ENCODE data around the gene ALDOA.
A peak's percentile ranks its signal among the peaks of the same experiment; 100 is the strongest.
"Not testable (repeated sequence)": the region's sequence is repeated elsewhere in the genome, so short reads cannot be mapped to it uniquely, and the experiment has no call there.

ALDOA gene

DNA sequence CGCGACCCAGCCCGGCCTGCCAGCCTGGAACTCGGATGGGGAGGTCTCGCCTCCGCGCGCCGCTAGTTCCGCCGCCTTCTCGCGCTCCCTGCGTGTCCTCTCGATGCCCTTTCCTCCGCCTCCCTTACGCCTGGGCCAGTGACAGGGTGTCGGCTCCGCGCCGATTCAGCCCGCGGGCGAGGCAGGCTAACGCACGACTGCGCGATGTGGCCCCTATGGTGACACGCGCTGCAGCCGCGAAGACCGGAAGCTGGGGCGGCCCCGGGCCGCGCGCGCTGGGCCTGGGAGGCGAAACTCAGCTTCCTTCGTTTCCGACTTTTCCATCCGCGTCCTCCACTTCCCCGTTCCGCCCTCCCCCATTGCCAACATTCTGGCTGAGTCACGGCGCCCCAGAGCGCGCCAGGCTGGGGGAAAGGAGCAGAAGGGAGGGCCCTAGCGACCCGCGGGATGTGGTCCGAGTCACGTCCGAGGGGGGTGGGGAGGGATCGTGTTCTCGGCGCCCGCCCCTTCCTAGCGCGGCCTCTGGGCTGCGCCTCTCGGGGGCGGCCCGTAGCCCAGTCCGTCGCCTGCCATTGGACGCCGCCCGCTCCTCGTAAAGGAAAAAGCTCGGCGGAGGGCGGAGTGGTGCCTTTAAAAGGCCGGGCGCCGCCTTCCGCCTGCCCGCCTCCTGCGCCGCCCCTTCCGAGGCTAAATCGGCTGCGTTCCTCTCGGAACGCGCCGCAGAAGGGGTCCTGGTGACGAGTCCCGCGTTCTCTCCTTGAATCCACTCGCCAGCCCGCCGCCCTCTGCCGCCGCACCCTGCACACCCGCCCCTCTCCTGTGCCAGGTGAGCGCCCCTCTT is at the start of gene ALDOA:
Gene ALDOA, plus strand, starts transcription at position 659 of the 841 bp plus-strand sequence. CDS start 1,138 bp downstream, outside the sequence.
- DNase-seq (ENCODE audit: low read depth in 3 of 3) = peak; percentile 91 to 98 (median 94)

DNA sequence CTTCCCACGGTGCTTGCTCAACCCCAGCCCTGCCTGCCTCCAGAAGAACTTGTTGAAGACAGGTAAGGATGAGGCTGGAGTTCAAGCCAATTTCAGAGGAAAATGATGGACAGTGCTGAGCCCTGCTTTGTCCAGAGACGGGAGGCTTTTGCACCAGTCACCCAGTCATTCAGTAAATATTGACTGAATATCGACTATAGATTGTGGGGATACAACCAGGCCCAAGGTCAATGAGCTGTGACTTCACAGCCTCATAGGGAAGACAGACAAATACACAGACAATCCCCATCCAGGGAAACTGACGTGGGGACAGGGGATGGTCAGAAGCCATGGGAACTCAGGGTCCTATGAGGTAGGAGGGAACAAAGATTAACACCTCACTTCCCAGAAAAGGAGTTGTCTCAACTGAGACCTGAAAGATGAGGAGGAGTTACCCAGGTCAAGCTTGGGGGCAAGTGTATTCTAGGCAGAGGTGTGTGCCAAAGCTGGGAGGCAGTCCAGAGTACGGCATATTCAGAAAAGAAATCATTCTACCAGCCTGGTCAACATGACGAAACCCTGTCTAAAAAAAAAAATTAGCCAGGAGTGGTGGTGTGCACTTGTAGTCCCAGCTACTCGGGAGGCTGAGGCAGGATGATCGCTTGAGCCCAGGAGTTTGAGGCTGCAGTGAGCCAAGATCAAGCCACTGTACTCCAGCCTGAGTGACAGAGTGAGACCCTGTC is 48.8 kb upstream of the ALDOA start:
- no peak for DNase-seq (ENCODE audit: low read depth in 3 of 3)

DNA sequence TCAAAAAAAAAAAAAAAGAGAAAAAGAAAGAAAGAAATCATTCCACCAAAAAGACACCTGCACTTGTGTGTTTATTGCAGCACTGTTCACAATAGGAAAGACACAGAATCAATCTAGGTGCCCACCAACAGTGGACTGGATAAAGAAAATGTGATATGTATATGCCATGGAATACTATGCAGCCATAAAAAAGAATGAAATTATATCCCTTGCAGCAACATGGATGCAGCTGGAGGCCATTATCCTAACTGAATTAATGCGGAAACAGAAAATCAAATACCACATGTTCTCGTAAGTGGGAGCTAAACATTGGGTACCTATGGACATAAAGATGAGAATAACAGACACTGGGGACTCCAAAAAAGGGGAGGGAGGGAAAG is 48.3 kb upstream of the ALDOA start:
- DNase-seq (ENCODE audit: low read depth in 3 of 3) = no peak

DNA sequence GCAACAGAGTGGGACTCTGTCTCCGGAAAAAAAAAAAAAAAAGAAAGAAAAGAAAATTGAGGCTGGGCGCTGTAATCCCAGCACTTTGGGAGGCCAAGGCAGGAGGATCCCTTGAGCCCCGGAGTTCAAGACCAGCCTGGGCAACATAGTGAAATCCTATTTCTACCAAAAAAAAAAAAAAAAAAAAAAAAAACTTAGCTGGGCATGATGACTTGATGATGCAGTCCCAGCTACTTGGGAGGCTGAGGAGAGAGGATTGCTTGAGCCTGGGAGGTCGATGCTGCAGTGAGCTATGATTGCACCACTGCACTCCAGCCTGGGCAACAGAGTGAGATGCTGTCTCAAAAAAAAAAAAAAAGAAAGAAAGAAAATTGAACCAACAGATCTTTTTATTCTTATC is 47.6 kb upstream of the ALDOA start:
- not testable (repeated sequence) for DNase-seq (ENCODE audit: low read depth in 3 of 3)

DNA sequence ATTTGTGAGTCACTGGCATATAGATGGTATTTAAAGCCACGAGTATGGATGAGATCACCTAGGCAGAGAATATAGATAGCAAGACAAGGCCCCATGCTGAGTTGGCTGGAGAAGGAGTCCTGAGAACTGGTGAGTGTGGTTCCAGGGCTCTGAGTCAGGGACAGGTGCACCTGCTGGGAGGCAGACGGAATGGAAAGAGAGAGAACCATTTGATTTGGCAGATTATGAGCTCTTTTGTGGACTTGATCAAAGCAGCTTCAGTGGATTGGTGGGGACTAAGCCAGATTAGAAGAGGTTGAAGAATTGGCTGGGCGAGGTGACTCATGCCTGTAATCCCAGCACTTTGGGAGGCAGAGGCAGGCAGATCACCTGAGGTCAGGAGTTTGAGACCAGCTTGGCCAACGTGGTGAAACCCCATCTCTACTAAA is 46.8 kb upstream of the ALDOA start:
- DNase-seq (ENCODE audit: low read depth in 3 of 3) = no peak

DNA sequence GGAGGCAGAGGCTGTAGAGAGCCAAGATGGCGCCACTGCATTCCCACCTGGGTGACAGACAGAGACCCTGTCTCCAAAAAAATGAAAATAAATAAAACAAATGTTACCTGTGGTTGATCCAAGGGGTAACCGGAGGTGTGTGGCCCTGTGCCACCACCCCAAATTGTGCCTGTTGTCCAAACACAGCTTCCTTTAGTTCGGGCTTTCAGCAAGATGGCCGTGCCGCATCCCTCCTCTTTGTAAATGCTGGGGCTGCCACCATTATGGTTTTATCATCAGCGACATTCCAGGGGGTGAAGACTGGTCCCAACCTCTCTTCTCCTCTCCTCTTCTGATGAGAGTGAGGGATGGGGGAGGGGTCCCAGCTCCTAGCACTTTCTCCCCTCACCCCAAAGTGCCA is 42.7 kb upstream of the ALDOA start, which contains the start of gene C16orf92:
Gene C16orf92, plus strand, starts transcription at position 312 of the 400 bp plus-strand sequence. CDS start 143 bp downstream, outside the sequence.
- no peak for DNase-seq (ENCODE audit: low read depth in 3 of 3)

DNA sequence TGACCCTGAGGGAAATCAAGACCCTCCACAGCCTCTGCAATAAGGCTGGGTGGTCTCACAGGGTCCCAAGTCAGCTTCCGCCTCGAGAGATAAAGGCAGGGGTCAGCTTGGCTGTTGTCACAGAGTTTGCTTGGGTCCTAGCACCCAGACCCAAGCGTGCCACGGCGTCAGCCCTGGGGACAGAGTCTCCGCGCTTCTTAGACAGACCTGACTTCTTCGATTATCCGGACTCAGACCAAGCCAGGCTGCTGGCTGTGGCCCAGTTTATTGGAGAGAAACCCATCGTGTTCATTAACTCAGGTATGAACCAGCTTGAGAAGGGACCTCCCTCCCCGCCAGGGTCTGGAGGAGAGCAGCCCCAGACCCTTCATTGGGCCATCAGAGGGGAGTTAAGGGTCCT is 42.0 kb upstream of the ALDOA start:
- DNase-seq (ENCODE audit: low read depth in 3 of 3) = no peak

DNA sequence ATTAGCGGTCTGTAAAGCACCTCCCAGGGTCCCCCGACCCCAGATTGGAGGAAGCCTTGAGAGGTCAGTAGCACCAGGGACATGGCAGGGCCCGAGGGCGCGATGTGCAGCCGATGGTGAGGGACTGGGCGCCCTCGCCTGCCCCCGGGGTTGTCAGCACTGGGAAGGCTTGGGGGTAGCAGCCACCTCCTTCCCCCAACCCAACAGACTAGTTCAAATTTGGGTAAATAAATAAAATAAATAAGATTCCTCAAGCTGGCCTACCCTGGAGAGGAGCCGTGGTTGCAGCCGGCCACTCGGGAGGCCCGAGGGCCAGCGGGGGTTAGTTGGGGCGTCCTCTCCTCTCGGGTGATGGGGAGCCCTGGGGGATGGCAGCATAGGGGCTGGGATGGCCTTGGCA is 41.1 kb upstream of the ALDOA start:
- no peak for DNase-seq (ENCODE audit: low read depth in 3 of 3)

DNA sequence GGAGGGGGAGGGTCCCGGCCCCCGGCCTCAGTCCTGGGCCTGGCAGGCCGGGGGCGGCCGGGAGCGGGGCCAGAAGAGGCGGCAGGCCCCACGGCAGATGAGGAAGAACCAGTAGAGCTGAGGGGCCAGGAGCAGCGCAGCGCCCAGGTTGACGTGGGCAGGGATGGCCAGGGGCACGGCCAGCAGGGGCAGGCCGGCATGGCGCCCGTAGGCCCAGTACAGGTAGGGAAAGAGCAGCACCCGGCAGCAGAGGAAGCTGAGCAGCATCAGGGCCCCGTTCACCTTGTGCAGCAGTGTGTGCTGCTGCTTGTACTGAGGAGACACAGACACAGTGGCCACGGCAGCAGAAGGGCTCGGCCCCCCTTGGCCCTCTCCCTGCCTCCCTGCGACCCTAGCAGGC is 40.4 kb upstream of the ALDOA start:
- DNase-seq (ENCODE audit: low read depth in 3 of 3) = no peak

DNA sequence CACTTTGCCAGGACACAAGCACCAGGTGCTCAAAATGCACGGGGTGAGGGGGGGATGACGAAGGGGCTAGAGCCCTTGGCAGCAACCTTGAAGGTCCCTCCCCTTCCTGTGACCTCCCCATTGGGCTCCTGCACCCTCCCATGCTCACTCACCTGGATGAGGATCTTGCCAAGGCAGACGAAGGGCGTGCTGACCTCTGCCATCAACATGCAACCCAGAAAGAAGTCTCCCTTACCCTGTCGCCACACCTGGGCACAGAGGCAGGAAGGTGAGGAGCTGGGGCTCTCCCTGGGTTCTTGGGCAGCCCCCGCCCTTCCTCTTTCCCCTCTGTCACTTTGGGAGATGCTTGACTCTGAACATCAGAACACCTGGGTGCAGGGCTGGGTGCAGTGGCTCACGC is 40.0 kb upstream of the ALDOA start:
- no peak for DNase-seq (ENCODE audit: low read depth in 3 of 3)

DNA sequence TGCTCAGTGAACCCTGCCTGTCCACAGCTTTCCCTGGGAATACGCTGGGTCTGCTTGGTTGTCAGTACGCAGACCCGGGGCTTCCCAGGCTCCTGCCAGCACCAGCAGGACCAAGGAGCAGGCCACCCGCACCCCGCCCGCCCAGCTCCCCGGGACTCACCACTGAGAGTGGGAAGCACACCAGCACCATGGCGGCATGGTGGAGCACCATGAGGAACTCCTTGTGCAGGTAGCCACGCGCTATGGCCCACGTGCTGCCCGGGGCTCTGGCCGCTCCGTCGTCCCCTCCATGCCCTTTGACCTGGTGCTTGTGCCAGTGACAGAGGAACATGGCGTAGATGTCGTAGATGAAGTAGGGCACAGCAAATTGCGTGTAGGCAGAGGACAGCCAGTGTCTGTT is 39.1 kb upstream of the ALDOA start:
- no peak for DNase-seq (ENCODE audit: low read depth in 3 of 3)

DNA sequence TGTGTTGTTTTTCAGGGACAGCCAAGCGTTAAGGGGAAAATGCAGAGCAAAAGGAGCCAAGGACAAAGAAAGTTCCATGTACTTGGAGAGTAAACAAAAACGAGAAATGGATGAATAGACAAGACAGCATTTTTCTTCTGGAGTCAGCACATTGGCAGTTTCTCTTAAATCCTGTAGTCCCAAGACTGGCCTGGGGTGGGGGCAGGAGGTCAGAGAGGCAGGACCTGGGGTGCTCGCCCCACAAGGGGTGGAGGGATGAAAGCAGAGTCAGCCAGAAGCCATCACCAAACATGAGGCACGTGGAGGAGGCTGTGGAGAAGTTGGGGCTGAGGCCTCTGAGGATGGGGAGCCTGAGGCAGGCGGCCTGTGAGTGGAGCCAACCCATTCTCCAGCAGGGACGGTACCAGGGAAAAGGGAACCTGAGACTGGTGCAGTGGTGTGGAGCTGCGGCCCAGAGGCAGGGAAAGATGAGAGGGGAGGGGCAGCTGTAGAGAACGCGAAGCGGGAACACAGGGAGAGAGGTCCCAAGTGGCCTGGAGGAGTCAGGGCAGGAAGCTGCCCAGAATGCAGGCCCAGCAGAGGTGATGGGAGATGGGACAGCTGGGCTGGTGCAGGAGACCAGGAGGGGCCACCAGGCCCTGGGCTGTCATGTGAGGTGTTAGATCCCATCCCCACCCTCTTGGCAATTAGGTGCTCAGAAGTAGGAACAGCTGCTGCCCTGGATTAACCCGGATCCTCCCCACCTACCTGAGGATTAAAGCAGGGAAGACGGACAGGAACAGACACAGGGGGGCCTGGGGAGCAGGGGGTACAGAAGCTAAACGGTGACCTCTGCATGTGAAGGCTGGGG is 37.7 kb upstream of the ALDOA start:
- DNase-seq (ENCODE audit: low read depth in 3 of 3) = no peak

DNA sequence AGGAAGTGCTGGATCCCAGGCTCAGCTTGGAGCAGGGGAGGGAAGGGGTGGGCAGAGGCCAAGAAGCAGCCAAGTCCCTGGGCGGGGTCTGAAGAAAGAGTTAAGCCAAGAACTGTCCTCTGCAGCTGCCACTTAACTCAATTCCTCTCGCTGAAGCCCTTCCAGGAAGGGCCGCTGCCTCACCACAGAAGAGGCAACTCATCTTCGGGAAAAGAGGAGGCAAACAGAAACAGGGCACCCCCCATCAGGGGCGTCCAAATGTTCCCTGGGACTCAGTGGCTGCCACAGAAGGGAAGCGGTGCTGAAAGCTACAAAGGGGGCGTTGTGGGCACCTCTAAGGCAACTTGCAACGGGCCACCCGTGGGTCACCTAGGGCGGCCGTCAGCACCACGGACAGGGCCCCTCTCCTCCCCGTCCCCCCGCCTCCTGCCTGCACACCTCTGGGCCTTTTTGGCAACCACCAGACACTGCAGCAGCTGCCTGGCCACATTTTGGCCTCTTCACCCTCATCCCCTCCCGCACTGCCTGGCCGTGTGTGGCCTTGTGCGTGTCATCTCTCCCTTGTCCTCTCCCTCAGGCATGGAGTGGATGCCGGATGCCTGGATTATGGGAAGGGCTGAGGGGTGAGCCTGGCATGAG is 37.0 kb upstream of the ALDOA start:
- DNase-seq (ENCODE audit: low read depth in 3 of 3) = no peak

DNA sequence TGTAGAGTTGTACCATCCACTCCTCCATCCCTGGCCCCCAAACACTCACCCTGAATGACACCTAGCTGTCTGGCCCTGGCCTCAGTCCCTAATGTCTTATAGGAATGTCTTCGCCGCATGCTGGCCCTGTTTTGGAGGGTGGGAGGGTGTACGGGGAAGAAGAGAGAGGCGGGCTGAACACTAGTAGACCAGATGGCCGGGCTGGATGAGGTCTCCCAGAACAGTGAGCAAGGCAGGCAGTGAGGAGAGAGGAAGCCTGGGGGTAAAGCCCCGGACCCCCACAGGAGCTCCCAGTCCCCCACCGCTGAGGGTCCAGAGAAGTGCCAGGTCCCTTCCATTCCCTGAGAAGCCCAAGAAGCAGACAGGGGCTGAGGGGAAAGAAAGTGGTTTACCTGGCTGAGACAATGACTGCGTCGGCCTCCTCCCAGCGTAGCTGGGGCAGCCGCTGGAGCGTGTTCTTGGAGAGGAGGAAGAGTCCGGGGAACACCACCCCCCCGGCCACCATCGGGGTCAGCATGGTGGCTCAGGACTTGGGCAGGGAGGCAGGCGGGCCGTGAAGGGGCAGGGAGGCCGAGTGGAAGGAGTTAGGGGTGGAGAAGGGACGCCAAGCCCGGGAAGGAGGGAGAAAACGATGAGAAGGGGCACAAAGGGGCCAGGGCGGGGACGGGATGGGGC is 35.4 kb upstream of the ALDOA start:
- no peak for DNase-seq (ENCODE audit: low read depth in 3 of 3)

DNA sequence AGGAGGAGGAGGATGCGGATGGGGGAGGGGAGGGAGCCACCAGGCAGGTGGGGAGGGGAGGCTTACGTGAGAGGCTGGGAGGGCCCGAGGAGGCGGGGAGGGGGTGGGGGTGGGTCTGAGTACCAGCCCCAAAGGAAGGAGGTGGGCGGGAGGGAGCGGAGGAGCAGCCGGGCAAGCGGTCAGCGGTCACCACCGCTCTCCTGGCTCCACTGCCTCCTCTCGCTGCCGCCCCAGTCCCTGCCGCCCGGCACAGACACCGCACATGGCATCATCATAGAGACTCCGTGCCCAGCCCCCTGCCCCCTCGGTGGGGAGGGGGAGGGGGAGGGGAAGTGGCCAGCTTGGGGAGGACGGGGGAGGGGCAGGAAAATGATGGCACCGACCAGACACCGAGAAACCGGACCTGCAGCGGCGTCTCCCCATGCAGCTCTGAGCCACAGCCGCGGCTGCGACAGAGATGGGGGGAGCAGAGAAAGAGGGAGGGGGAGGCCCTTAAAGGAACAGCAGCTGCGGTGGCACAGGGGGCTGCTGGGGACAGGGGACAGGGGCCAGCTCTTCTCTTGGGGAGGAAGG is 34.6 kb upstream of the ALDOA start, which contains the start of gene TLCD3B:
Gene TLCD3B, minus strand, starts transcription at position 431 of the 573 bp plus-strand sequence. CDS start 744 bp downstream, outside the sequence.
- DNase-seq (ENCODE audit: low read depth in 3 of 3) = no peak

DNA sequence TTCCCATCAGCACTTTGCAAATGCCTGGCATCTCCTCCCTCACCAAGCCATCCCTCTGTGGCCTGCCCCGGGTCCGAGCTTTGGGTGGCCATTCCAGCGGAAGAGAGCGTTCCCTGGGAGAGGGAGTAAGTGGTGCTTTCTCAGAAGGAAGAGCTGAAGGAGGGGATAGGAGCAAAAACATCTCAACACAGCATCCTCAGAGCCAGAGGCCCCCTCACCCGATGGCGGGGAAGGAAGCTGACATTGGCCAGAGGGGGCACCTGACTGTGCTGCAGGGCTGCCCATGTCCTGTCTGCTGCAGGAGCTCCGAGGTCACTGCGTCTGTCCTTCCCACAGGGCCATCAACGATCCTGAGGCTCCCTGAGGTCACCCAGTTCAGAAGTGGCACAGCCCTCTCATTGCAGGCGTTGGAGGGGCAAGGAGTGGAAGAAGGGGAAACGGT is 34.1 kb upstream of the ALDOA start:
- no peak for DNase-seq (ENCODE audit: low read depth in 3 of 3)

DNA sequence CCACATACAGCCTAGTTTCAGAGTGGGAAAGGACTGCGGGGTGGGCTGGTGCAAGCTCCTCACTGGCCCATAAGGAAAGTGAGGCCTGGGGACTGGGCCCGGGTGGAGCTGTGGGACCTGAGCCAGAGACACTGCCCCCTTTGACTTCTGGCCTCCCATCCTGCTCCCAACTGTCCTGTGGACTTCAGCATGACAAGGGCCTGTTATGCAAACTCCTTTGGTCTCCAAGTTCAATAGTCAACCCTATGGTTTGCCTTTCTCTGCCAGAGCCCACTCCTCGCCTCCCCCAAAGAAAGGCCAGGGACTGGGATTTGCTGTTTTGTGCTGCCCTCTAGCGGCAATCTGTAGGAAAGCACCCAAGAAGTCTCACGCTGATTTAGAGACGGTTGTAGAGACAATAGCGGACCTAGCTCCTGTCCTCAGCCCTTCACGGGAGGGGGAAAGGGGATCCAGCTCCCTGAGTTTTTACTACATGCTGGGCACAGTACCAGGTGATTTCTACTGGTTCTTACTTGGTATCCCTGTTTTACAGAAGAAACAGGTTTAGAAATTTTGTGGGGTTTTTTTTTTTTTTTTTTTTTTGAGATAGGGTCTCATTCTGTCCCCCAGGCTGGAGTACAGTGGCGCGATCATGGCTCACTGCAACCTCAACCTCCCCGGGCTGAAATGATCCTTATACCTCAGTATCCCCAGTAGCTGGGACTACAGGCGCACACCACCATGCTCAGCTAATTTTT is 33.3 kb upstream of the ALDOA start:
- peak; percentile 46 to 61 (median 59) for DNase-seq (ENCODE audit: low read depth in 3 of 3)

DNA sequence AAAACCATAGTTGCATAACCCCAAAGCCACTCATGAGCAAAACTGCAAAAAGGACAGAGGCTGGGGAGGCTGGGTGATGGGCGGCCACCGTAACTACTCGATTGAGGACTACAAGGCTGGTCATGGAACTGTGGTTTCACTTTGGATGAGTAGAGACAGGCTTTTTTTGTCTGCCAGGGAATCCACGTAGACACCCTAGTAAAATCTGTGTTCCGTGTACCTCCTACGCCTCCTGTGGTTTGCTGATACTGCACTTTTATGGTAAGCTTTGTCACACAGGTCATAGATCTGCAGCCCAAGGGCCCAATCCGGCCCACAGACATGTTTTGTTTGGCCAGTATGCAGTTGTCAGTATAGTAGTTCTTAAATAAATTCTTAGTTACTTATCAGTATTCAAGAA is 32.3 kb upstream of the ALDOA start:
- no peak for DNase-seq (ENCODE audit: low read depth in 3 of 3)

DNA sequence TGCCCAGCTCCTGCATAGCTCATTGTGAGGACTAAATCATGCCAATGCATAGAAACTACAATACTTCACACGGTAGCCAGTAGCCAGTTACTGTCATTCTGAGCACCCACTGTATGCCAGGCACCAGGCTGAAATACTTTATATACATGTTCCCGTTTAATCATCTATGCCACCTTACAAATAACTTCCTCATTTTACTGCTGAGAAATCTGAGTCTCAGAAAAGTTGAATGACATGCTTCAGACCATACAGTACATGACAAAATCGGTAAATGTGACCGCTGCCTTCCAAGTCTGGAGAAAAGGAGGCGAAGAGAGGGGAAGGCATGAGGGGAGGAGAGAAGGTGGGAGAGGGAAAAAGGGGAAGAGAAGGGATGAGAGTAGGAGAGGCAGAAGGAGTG is 25.3 kb upstream of the ALDOA start:
- no peak for DNase-seq (ENCODE audit: low read depth in 3 of 3)

DNA sequence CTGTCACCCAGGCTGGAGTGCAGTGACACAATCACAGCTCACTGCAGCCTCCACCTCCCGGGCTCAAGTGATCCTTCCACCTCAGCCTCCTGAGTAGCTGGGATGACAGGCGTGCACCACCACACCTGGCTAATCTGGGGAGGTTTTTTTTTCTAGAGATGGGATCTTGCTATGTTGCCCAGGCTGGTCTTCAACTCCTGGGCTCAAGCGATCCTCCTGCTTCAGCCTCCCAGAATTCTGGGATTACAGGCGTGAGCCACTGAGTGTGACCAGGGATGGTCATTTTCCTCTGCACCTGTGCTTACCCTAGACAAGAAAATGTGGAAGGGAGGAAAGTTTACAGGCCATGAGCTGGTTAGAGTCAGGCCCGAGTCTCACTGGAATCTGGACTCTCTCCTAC is 24.9 kb upstream of the ALDOA start:
- not testable (repeated sequence) for DNase-seq (ENCODE audit: low read depth in 3 of 3)
